HG03175 (cell line): ENCODE data around the gene IFITM10.

Source experiments
- ATAC-seq: cut with Tn5 transposase; IDR thresholded peaks from one replicate; pipeline ENCODE4 v1.9.1; 2021; ENCODE audit warnings: mild to moderate bottlenecking, moderate library complexity; ENCODE audit not compliant: unreplicated experiment

The IFITM10 gene

DNA sequence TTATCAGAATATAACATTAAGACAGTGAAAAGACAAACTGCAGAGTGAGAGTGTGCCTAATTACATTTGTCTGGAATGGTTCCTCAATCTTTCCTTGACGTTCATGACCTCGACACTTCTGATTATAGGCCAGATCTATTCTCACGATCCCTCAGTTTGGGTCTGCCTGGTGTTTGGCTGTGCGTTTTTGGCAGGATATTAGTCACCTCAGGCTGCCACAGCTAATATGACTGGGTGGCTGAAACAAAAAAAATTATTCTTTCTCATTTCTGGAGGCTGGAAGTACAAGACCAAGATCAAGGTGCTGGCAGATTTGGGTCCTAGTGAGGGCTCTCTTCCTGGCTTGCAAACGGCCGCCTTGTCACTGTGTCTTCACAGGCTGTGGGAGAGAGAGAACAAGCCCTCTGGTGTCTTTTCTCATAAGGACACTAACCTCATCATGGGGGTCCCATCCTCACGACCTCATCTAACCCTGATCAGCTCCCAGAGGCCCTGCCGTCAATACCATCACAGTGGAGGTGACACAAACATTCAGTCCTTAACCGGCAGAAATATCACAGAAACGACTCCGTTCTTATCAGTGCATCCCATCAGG is 23.2 kb downstream of the IFITM10 start:
- no peak for ATAC-seq

- no peak for ATAC-seq
These were observed 30.6 kb downstream of the IFITM10 start for GRCh38 chr11:1719781-1720180.

DNA sequence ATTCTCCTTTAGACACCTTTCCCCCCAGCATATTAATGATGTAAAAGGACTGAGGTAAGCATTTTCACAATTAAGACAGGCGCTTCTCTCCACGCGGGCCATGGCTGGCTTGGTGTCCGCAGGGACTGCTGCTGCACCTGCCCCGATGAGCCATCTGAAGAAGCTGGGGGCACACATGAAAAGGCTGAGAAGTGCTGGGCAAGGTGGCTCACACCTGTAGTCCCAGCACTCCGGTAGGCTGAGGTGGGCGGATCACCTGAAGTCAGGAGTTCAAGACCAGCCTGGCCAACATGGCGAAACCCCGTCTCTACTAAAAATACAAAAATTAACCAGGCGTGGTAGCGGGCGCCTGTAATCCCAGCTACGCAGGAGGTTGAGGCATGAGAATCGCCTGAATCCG is 32.1 kb downstream of the IFITM10 start:
- ATAC-seq, result no peak

GRCh38 chr11:1717745-1718144 is 32.6 kb downstream of the IFITM10 start:
- ATAC-seq, result no peak

DNA sequence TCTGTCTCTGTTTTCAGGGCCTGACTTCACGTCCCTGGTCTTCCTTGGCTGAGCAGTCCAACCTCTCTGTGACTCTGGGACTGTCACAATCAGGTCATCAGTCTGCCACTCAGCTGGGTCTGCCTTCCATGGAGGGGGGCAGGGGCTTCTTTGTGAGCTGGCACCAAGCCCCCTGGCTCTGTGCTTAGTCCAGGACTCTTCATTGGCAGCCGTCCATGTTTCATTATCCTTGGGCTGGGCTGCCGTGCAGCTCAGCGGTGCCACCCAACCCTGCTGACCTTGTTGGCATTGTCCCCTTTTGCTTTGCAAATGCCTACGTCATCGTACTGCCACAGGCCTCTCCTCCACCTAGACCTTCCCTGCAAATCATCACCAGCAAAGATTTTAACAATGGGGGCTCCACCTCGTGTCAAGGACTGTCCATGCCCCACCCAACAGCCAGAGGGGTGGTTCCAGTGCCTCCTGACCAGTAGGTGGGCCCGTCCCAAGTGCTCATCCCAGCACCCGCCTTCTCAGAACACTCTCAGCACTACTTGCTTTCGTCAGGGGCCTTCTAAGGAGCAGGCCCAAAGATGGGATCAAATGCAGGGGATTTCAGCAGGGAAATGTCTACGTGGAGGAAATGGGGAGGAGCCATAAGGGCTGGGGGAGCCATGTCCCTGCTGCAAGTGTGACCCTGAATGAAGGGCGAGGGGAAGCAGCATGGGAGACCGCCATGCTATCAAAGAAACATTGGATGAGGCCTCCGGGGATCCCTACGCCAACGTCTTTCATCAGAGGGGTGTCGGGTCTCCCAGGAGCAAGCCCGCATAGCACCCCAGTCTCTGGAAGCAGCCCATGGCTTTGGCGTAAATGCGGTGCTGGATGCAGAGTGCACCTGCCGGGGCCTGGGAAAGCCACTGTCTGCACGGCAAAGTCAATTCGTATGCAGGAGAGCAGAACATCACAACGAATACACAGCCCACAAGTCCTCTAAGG is 35.2 kb downstream of the IFITM10 start:
- no peak for ATAC-seq

- no peak for ATAC-seq
These were observed 41.7 kb downstream of the IFITM10 start for GRCh38 chr11:1708716-1709115.

GRCh38 chr11:1707751-1708150 is 42.6 kb downstream of the IFITM10 start:
- ATAC-seq, result no peak

DNA sequence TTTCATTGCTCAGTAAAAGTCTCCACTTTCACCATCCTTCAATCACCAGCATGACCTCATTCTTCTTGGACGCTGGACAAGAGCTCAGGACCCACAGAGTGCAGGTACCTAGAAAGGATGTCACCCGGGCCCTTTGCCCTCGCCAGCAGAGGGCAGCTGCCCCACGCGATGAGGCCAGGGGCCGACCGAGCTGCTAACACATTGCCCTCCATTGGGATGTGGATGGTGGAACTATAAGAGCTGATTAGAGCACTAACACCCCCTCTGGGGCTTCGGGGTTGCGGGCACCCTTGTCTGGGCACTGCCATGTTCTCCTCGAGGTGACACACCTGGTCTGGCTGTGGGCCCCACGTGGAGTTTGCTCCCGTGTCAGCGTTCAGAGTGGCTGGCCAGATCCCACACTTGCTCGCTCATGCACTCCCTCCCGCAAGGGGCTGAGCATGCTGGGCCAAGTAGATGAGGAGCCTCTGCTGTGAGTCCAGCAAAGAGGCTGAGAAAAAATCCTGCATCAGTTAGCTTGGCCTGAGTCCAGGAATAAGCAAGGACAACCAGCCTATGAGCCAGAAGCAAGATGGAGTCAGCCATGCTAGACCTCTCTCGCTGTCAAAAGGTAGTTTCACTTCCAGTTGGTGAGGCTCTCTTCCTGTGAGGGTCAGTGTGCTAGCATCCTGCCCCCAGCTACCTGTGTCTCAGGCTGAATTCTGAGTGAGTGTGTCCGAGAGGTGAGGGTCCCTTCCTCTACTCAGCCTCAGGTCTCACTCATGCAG is 43.6 kb downstream of the IFITM10 start:
- ATAC-seq, result no peak

DNA sequence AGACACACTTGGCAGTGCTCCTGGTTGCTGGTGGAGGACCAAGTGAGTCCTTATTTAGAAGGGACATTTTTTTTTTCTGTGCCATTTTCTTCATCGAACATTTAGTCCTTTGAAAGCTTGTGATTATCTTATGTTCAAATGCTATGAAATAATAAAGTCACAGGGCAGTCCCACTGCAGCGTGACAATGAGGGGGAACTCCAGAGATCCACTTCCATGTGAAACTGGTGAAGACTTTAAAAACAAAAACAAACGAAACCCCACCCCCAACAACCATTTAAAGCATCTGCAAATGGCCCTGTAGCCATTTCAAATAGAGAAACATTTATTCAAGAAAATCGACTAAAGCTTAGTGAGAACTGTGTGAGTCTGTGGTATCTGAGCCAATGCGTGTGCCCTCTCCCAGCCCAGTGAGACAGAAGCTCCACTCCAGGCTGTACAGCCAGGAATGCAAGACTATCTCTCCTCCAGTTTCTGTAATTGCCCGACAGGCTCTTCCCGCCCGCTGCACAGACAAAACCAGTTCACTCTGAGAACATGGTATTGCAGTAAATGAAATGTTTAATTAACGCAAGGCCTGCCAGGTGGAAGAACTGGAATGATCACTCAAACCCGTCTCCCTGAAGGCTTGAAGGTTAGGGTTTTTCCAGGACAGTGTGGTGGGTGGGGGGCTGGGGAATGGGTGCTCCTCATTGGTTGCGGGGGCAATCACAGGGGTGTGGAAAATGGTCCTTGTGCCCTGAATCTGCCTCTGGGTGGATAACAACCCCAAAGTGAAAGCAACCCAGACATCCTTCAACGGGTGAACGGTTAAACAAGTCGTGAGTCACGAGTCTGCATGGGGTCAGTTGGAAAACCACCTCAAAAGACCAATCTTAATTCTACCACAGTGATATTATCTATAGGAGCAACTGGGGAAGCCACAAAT is 45.0 kb downstream of the IFITM10 start:
- ATAC-seq, result no peak

DNA sequence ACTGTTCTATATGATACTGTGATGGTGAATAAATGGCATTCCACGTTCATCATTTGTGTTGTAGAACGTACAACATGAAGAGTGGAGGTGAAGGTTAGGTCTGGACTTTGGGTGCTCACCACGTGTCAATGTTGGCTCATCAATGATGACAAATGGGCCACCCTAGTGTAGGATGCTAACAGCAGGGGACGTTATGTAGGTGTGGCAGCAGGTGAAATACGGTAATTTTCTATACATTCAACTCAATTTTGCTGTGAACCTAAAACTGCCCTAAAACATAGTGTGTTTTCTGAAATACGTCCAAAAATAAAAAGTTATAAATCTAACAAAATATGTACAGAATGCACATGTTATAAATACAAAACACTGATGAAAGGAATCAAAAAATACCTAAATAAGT is 47.2 kb downstream of the IFITM10 start:
- no peak for ATAC-seq

GRCh38 chr11:1702506-1702905 is 47.9 kb downstream of the IFITM10 start:
- ATAC-seq, result no peak

DNA sequence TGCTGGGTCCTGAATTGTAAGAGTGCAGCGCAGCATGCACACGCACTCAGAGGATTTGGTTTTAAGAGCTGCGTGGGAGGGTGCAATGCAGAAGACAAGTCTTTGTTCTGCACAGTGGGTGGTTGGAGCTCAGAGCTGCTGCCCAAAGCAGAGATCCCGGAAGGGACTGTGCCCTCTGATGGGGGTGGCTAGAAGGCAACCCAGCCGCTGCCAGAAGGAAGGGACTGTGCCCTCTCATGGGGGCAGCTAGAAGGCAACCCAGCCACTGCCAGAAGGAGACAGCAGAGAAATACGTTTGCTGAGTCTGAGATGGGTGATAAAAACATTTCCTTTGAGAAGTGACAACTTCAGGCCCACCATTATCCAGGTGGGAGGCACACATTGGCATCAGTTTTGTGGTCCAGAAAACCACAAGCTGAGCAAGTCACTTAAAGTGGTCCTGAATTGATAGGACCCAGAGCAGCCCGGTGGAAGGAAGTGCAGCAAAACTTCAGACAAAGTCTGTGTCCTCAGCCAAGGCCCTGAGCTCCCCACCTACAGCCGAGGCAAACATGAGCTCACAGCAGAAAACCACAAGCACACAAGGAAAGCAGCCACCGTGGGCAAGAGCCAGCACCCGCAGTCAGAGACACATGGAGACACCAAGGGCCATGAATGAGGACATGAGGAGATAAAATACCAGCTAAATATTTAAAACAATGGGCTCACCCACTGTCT is 49.1 kb downstream of the IFITM10 start:
- ATAC-seq, result no peak

DNA sequence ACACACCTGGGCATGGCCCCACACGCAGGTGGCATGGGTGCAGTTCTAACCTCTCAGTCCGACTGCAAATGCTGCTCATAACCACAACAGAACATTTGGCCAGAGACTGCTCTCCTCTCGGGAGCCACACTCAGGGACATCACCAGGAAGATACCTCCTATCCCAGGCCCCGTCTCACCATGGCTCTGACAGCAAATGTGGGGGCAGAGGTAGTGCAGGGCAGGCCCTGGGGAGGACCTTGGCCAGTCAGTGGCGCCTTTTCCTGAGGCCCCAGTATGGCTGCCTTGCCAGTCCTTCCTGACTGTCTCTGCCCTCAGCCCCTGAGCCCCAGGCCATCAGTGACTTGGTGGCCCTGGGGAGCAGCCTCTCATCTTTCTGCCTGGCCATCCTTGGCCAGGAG is 50.6 kb downstream of the IFITM10 start:
- no peak for ATAC-seq

DNA sequence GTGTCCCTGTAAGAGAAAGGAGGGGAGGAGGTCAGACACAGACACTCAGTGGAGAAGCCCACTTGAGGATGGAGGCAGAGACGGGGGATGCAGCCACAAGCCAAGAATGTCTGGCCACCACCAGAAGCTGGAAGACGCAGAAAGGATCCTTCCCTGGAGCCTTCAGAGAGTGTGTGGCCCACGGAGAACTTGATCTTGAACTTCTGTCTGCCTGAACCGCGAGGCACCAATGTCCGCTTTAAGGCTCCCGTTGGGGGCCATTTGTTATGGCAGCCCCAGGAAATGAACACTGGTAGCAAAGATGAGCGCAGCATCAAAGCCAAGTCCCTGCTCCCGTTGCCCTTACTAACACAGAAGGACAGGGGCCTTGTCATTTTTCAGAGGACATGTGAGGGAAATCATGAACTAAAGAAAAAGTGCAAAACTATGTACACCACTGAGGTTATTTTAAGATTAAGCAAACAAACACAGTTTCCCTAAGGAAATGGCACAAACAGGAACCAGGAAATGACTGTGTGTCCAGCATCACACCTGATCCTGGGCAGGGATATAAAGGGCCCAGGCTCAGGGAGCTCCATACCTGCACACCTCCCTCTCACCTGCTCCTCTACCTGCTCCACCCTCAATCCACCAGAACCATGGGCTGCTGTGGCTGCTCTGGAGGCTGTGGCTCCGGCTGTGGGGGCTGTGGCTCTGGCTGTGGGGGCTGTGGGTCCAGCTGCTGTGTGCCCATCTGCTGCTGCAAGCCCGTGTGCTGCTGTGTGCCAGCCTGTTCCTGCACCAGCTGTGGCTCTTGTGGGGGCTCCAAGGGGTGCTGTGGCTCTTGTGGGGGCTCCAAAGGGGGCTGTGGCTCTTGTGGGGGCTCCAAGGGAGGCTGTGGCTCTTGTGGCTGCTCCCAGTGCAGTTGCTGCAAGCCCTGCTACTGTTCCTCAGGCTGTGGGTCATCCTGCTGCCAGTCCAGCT is 53.5 kb downstream of the IFITM10 start, which contains the start of gene KRTAP5-6:
Gene KRTAP5-6 (plus strand): TSS at position 588 of the 963 bp plus-strand sequence. CDS start 51 bp downstream, at position 639.
- no peak for ATAC-seq

DNA sequence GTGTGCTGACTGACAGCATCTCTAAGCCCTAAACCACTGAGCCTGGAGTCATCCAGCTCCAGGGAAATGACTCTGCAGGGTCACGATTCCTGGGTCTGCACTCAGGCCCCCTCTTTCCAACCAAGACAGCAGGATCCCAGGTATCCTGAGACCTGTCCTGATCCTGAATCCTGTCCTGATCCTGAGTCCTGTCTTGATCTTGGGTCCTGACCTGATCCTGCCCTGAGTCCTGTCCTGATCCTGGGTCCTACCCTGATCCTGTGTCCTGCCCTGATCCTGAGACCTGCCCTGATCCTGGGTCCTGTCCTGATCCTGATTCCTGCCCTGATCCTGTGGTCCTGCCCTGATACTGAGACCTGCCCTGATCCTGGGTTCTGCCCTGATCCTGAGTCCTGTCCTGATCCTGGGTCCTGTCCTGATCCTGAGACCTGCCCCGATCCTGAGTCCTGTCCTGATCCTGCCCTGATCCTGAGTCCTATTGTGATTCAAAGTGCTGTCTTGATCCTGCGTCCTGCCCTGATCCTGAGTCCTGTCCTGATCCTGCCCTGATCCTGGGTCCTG is 54.8 kb downstream of the IFITM10 start:
- no peak for ATAC-seq

- no peak for ATAC-seq
These were observed 55.4 kb downstream of the IFITM10 start for GRCh38 chr11:1694846-1695547.

GRCh38 chr11:1694064-1694845 is 56.1 kb downstream of the IFITM10 start:
- peak; percentile 63 for ATAC-seq
